HG03457 (cell line): Measurements from ENCODE around the gene C13orf46.
"Not testable (repeated sequence)": the region's sequence is repeated elsewhere in the genome, so short reads cannot be mapped to it uniquely, and the experiment has no call there.

Experiments used
- ATAC-seq: cut with Tn5 transposase; IDR thresholded peaks from one replicate; pipeline ENCODE4 v1.9.1; 2021; ENCODE audit warnings: moderate number of reproducible peaks; ENCODE audit not compliant: unreplicated experiment

The C13orf46 gene

GRCh38 chr13:113973218-113974164 lies at the start of gene C13orf46:
Gene C13orf46, minus strand, starts transcription at chr13:113974076. Its CDS starts 79 bp downstream, at chr13:113973997.
- no peak for ATAC-seq

- ATAC-seq, result no peak
Measured at GRCh38 chr13:114022876-114023275, 49.0 kb upstream of the C13orf46 start.

GRCh38 chr13:114022309-114022669 lies 48.4 kb upstream of the C13orf46 start:
- ATAC-seq, result no peak

GRCh38 chr13:114021464-114022308 lies 47.8 kb upstream of the C13orf46 start:
- no peak for ATAC-seq

GRCh38 chr13:114020750-114021463 lies 47.0 kb upstream of the C13orf46 start:
- ATAC-seq, result no peak

GRCh38 chr13:114020134-114020533 lies 46.3 kb upstream of the C13orf46 start:
- ATAC-seq, result not testable (repeated sequence)

- no peak for ATAC-seq
Measured at GRCh38 chr13:114019367-114019766, 45.5 kb upstream of the C13orf46 start.

GRCh38 chr13:114018461-114019055 lies 44.7 kb upstream of the C13orf46 start:
- no peak for ATAC-seq

- ATAC-seq, result no peak
Measured at GRCh38 chr13:114017966-114018365, 44.1 kb upstream of the C13orf46 start.

- ATAC-seq, result no peak
Measured at GRCh38 chr13:114017028-114017630, 43.3 kb upstream of the C13orf46 start.

GRCh38 chr13:114016321-114017027 lies 42.6 kb upstream of the C13orf46 start:
- ATAC-seq, result no peak

- no peak for ATAC-seq
Measured at GRCh38 chr13:114015969-114016295, 42.1 kb upstream of the C13orf46 start.

- no peak for ATAC-seq
Measured at GRCh38 chr13:114015111-114015968, 41.5 kb upstream of the C13orf46 start.

- ATAC-seq, result no peak
Measured at GRCh38 chr13:114013952-114014629, 40.2 kb upstream of the C13orf46 start.

GRCh38 chr13:114013336-114013735 lies 39.5 kb upstream of the C13orf46 start:
- no peak for ATAC-seq

GRCh38 chr13:114012921-114013320 lies 39.0 kb upstream of the C13orf46 start:
- no peak for ATAC-seq

- ATAC-seq, result no peak
Measured at GRCh38 chr13:114012141-114012540, 38.3 kb upstream of the C13orf46 start.

- ATAC-seq, result no peak
Measured at GRCh38 chr13:114011226-114011625, 37.4 kb upstream of the C13orf46 start.
